Effector CD4-positive, alpha-beta T cell (primary cell): Measurements from ENCODE around the gene NCLN.
"Not testable (repeated sequence)": the region's sequence is repeated elsewhere in the genome, so short reads cannot be mapped to it uniquely, and the experiment has no call there.

Experiments used
- DNase-seq: peaks from one replicate; pipeline ENCODE4 v3.0.0-alpha.2; 2020

Gene NCLN

DNA sequence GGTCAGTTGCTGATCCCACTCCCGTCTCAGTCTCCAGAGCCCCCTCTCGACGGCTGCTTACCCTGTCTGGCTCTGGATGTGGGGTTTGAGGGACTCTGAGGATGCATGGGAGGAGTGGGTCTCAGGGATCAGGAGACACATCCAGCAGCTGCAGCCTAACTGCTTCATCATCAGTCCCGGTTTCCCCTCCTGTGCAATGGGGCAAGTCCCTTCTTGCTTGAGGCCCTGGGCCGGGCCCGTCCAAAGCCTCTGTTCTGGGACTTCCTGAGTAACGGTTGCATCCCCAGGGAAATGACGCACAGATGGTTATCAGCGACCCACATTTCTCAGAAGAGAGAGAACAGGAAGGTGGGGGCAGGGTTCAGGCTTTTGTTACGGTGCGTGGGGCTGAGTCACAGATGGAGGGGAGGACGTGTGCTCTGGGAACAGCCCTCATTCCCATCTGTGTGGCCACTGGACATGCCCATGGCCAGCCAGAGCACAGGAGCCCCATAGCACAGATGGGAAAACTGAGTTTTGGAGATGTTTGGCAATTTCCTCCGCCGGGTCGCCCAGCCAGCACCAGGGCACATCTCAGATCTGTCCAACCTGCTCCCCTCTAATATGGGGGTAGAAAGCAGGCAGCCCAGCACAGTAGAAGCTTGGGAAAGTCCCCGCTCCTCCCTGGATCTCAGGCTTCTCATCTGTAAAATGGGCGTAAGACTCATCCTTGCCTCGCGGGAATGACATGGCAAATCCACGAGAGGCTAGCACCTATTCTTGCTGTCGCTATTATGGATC is 30.6 kb upstream of the NCLN start:
- peak; percentile 78 for DNase-seq

DNA sequence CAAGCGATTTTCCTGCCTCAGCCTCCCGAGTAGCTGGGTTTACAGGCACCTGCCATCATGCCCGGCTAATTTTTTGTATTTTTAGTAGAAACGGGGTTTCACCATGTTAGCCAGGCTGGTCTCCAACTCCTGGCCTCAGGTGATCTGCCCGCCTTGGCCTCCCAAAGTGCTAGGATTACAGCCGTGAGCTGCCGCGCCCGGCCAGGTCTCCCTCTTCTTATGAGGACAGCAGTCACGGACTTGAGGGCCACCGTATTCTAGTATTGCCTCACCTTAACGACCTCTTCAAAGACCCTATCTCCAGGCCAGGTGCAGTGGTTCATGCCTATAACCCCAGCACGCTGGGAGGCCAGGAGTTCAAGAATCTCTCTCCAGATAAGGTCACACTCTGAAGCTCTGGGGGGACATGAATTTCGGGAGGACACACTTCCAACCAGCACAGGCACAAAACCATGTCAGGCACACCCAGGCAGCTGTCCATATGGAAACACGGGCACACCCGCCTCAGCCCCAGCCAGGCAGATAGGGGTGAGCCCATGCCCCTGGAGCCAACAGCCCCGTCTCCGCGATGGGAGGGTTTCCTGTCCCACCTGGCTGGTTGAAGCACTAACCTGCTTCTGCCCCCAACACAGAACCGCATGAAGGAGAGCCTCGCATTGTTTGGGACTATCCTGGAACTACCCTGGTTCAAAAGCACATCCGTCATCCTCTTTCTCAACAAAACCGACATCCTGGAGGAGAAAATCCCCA is 28.5 kb upstream of the NCLN start:
- DNase-seq, result no peak

DNA sequence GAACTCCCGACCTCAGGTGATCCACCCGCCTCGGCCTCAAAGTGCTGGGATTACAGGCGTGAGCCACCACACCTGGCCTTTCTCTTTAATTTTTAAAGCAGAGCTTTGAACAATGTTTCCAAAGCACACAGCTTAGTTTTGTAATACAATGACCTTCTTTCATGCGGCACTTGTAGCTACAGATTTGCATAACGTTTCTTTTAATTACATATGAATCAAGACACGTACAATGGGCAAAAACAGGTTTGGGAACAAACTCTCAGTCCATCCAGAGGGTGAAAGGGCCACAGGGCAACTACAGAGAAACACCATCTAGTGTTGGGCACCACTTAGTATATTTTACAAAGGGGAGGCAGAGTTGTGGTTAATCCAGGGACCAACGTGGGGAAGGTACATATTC is 26.2 kb upstream of the NCLN start:
- DNase-seq, result no peak

DNA sequence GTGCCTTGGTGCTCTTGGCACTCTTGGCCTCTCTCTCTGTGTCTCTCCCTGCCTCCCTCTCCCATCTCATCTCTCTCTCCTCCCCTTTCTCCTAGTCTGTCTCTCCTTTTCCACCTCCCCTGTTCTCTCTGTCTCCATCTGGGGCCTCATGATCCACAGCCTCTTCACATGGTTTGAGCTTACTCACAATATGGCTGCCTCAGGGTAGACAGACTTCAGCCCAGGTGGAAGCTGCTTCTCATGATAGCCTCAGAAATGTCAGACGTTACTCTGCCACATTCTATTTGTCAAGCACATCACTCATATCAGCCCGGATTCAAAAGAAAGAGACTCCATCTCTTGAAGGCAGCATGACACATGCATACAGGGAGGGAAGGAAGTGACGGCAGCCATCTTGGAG is 25.5 kb upstream of the NCLN start:
- no peak for DNase-seq

DNA sequence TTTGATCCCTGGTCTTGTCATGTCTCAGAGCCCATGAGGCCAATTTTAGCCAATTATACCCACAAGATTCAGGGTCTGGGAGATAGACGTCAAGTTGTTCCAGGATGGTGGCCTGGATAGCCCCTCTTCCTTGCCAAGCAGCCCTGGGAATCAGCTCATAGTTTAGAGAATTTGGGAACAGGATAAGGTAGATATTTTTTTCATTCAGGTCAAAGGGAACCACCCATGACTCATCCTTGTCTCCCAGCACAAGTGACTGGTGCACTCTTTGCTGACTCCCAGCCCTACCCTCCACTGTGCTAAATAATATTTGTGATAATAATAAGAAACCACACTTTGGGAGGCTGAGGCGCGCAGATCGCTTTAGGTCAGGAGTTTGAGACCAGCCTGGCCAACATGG is 24.3 kb upstream of the NCLN start:
- DNase-seq, result no peak

DNA sequence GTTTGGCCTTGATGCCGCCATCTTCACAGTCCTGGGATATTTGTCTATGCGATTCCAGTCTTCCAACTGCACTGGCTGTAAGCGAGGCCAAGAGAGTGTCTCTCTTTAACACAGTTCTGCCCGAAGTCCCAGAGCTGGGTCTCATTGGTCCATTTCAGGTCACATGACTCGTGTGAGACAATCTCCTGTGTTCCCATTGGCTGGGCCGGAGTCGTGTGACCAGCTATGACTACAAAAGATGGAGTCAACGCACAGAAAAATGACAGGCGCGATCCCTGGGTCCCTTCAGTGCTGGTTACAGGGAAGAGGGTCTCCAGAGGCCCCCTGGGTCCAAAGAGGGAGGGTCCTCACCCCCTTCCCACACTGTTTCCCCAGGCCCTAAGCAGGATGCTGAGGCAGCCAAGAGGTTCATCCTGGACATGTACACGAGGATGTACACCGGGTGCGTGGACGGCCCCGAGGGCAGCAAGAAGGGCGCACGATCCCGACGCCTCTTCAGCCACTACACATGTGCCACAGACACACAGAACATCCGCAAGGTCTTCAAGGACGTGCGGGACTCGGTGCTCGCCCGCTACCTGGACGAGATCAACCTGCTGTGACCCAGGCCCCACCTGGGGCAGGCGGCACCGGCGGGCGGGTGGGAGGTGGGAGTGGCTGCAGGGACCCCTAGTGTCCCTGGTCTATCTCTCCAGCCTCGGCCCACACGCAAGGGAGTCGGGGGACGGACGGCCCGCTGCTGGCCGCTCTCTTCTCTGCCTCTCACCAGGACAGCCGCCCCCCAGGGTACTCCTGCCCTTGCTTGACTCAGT is 23.1 kb upstream of the NCLN start:
- no peak for DNase-seq

DNA sequence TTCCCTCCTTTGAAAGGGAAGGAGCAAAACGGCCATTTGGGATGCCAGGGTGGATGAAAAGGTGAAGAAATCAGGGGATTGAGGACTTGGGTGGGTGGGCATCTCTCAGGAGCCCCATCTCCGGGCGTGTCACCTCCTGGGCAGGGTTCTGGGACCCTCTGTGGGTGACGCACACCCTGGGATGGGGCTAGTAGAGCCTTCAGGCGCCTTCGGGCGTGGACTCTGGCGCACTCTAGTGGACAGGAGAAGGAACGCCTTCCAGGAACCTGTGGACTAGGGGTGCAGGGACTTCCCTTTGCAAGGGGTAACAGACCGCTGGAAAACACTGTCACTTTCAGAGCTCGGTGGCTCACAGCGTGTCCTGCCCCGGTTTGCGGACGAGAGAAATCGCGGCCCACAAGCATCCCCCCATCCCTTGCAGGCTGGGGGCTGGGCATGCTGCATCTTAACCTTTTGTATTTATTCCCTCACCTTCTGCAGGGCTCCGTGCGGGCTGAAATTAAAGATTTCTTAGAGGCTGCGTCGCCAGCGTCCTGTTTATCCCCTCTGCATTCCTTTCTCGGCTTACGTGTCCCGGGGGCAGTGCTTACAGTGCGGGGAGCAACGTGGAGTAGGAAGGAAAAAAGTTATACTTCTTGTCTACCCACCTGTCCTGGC is 22.4 kb upstream of the NCLN start:
- DNase-seq, result peak; percentile 64

DNA sequence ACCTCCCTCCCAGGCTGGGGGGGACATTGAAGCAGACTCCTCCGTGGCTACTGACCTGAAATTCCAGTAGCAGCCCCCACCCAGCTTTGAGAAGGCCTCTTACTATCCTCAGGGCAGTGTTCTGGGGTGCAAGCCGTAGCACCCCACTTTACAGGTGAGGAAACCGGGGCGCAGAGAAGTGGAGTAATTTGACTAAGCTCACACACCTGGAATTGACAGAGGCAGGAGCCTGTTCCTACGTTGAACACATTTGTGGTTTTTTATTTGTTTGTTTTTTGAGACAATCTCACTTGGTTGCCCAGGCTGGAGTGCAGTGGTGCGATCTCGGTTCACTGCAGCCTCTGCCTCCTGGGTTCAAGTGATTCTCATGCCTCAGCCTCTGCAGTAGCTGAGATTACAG is 21.8 kb upstream of the NCLN start:
- DNase-seq, result no peak

DNA sequence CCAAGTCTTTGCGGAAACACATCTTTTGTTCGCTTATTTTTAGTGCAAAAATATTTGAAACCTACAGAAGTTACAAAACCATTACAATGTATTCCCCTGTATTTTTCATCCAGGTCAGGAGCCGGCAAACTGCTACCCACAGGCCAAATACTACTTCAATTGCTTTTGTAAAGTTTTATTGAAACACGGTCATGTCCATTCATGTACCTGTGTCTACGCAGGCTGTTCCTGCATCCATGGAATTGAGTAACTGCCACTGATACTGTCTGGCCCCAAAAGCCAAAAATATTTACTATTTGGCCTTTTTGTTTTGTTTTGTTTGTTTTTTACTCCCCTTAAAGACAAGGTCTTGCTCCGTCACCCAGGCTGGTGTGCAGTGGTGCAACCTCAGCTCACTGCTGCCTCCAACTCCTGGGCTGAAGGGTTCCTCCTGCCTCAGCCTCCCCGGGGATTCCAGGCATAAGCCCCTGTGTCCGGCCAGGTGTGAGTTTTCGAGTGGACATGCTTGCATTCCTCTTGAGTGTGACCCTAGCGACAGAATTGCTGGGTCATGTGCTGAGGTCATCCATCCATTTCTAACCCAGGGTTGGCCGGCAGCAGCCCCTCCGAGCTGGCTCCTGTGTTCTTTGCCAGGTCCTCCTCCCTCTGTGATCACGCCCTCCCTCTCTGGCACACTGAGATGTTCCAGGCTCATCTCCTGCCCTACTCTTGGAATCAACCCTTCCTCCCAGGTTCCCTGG is 18.0 kb upstream of the NCLN start:
- DNase-seq, result no peak

DNA sequence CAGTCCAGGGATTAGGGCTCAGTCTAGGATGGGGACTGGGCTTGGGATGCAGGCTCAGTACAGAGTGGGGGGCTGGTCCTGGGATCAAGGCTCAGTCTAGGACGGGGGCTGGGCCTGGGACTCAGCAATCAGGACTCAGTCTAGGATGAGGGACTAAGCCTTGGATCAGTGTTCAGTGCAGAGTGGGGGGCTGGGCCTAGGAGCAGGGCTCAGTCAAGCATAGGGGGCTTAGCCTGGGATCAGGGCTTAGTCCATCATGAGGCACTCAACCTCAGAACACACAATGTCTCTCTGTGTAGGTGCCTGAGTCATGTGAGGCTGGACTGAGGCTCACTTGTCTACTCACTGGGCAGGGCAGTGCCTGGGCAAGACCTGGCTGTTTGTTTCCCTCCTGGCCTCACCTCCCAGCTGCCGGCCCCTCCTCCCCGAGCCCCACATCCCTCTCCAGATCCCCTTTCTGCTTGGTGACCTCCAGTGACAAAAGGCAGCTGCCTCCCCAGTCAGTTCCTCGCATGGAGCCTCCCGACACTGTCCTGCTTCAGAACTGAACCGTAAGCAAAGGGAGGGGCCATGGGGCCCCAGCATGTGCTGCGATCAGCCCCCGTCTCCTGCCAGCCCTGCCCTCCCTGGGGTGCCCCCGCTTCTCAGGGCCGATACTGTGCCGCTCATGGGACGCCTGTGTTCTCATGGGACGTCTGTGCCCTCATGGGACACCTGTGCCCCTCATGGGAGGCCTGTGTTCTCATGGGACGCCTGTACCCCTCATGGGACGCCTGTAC is 13.6 kb upstream of the NCLN start:
- DNase-seq, result no peak

DNA sequence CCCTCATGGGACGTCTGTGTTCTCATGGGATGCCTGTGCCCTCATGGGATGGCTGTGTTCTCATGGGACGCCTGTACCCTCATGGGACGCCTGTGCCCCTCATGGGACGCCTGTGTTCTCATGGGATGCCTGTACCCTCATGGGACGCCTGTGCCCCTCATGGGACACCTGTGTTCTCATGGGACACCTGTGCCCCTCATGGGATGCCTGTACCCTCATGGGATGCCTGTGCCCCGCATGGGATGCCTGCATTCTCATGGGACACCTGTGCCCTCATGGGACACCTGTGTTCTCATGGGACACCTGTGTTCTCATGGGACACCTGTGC is 13.1 kb upstream of the NCLN start:
- DNase-seq, result not testable (repeated sequence)

DNA sequence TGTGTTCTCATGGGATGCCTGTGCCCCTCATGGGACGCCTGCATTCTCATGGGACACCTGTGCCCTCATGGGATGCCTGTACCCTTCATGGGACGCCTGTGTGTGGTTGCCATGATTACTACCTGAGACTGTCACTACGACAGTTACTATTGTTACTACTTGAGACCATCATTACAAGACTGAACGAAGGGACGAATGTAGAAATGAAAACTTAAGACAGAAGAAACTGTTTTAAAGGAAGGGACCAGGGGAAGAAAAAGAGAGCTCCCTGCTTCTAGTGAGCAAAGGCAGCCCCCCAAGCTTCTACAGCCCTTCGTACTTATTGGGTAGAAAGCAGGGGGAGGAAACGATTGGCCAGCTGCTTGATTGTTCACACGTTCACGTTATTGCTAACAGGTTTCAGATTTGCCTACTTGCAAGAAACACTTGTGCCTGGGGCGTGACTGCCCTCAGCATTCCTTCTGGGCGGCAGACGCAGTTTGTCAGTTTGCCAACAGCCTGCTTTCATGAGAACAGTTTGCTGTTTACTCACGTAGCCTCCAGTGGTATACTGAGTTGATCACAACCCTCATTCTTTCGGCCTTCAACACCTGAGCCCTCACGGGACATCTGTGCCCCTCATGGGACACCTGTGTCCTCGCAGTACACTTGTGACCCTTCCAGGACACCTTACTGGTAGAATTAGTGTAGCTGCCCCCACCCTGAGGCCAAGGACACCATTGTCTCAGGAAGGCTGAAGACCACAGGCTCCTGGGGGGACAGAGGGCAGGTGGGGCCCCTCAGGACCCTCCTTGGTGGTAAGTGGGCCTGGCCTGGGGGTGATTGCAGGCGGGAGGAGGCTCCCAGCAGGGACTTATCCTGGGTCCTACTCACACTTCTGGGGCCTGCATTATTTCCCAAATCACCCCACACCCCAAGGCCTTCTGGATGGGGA is 9.7 kb upstream of the NCLN start:
- DNase-seq, result peak; percentile 26

DNA sequence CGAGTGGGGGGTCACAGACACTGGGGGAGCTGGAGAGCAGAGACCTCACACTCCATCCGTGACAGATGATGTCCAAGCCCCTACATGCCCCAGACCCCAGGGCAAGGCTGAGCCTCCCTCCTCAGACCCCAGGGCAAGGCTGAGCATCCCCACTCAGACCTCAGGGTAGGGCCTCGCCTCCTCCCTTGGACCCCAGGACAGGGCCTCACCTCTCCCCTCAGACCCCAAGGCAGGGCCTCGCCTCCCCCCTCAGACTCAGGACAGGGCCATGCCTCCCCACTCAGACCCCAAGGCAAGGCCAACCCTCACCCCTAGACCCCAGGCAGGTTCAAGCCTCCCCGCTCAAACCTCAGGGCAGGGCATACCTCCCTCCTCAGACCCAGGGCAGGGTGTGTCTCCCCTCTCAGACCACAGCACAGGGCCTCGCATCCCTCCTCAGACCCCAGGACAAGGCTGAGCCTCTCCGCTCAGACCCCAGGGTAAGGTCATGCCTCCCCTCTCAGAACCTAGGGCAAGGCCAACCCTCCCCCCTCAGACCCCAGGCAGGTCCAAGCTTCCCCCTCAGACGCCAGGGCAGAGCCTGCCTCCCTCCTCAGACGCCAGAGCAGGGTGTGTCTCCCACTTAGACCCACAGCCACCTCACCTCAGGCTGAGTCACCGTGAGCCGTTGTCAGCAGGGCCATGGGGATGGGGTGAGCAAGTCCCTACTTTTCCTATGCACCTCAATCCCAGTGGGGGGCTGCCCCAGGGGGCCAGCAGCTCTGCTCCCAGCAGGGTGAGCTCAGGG is 8.8 kb upstream of the NCLN start:
- peak; percentile 69 for DNase-seq

DNA sequence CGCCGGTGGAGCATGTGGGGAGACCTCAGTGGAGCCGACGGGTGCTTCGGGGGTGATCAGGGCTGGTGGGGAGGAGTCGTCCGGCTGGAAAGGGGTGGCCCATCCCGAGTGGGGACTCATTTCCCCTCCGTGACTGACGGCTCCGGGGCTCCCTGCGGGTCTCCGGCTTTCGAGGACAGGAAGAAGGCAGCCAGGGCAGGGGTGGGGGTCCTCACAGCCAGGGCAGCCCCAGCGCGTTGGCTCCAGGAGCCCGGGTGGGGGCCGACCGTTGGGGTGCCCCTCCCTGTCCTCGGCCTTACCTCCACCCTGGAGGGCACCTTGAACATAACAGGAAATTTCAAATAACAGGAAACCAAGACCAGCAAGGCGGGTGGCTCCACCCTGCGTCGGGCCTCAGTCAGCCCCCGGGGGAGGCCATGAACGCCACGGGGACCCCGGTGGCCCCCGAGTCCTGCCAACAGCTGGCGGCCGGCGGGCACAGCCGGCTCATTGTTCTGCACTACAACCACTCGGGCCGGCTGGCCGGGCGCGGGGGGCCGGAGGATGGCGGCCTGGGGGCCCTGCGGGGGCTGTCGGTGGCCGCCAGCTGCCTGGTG is 7.3 kb upstream of the NCLN start, which contains the start of gene S1PR4:
S1PR4 (plus strand) TSS at position 393 of the 596 bp plus-strand sequence; CDS start at position 417, 24 bp downstream.
- DNase-seq, result peak; percentile 57

DNA sequence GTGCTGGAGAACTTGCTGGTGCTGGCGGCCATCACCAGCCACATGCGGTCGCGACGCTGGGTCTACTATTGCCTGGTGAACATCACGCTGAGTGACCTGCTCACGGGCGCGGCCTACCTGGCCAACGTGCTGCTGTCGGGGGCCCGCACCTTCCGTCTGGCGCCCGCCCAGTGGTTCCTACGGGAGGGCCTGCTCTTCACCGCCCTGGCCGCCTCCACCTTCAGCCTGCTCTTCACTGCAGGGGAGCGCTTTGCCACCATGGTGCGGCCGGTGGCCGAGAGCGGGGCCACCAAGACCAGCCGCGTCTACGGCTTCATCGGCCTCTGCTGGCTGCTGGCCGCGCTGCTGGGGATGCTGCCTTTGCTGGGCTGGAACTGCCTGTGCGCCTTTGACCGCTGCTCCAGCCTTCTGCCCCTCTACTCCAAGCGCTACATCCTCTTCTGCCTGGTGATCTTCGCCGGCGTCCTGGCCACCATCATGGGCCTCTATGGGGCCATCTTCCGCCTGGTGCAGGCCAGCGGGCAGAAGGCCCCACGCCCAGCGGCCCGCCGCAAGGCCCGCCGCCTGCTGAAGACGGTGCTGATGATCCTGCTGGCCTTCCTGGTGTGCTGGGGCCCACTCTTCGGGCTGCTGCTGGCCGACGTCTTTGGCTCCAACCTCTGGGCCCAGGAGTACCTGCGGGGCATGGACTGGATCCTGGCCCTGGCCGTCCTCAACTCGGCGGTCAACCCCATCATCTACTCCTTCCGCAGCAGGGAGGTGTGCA is 6.6 kb upstream of the NCLN start:
- no peak for DNase-seq

DNA sequence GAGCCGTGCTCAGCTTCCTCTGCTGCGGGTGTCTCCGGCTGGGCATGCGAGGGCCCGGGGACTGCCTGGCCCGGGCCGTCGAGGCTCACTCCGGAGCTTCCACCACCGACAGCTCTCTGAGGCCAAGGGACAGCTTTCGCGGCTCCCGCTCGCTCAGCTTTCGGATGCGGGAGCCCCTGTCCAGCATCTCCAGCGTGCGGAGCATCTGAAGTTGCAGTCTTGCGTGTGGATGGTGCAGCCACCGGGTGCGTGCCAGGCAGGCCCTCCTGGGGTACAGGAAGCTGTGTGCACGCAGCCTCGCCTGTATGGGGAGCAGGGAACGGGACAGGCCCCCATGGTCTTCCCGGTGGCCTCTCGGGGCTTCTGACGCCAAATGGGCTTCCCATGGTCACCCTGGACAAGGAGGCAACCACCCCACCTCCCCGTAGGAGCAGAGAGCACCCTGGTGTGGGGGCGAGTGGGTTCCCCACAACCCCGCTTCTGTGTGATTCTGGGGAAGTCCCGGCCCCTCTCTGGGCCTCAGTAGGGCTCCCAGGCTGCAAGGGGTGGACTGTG is 5.9 kb upstream of the NCLN start:
- DNase-seq, result no peak

DNA sequence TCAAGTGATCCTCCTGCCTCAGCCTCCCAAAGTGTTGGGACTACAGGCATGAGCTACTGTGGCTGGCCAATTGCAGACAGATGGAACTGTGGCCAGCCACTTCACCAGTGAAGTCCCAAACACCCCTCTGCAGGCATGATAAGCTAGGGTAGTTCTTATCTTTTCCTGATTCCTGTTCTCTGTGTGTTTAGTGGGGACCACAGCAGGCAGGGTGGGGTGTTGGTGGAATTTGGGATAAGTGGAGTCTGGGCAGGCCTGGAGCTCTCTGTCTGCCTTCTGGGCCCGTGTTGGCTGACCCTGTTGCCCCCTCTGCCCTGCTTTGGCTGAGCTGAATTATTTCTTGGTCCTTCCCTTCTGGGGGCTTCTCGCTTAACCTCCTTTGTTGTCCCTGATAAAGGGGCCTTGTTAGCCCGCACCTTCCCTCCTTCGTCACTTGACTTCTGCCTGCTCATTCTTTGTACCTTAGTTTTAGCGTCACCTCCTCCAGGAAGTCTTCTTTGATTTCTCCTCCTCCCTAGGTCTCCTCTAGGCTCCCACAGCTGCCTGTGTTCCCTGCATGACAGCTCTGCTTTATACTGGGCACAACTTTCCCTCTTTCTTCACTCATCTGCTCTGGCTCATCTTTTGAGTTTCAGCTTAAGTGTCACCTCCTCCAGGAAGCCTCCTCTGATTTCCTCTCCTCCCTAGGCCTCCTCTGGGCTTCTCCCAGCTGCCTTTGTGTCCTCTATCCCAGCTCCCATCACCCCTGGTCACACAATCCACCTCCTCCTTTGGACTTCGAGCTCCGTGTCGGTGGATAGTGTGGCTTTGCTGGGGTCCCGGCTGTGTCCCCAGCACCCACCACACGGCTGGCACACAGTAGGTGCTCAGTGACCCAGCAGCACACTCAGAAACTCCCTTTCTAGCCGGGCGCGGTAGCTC is 1.7 kb upstream of the NCLN start:
- DNase-seq, result no peak
